HG03575 (cell line): ENCODE measurements around the gene TTC23.

Experiments used
- ATAC-seq: cut with Tn5 transposase; IDR thresholded peaks from one replicate; pipeline ENCODE4 v1.9.1; 2021; ENCODE audit not compliant: unreplicated experiment, insufficient number of reproducible peaks, low FRiP score; ENCODE audit errors: extremely low read depth

Gene TTC23

GRCh38 chr15:99098991-99099390 lies 150.4 kb downstream of the TTC23 start:
- ATAC-seq = no peak

- no peak for ATAC-seq
These were observed 151.0 kb downstream of the TTC23 start for GRCh38 chr15:99098426-99098825.

GRCh38 chr15:99097441-99098410 lies 151.7 kb downstream of the TTC23 start:
- no peak for ATAC-seq

GRCh38 chr15:99096894-99097426 lies 152.4 kb downstream of the TTC23 start:
- no peak for ATAC-seq

GRCh38 chr15:99096173-99096893 lies 153.0 kb downstream of the TTC23 start:
- ATAC-seq = no peak

GRCh38 chr15:99095626-99096025 lies 153.8 kb downstream of the TTC23 start:
- no peak for ATAC-seq

GRCh38 chr15:99092554-99093172 lies 156.7 kb downstream of the TTC23 start:
- ATAC-seq = no peak

GRCh38 chr15:99090938-99091337 lies 158.4 kb downstream of the TTC23 start:
- no peak for ATAC-seq

GRCh38 chr15:99090011-99090699 lies 159.2 kb downstream of the TTC23 start:
- peak; percentile 96 for ATAC-seq

- no peak for ATAC-seq
These were observed 161.9 kb downstream of the TTC23 start for GRCh38 chr15:99087405-99087943.

GRCh38 chr15:99086327-99086667 lies 163.1 kb downstream of the TTC23 start:
- no peak for ATAC-seq
